Endodermal cell (in vitro differentiated cells): ENCODE measurements around the gene RAE1. TPM values are rescaled to one million over a fixed set of nuclear protein-coding genes. Genes with fewer than 3 reads are reported as not detected.

Experiments
- DNase-seq: peaks from one replicate; pipeline ENCODE4 v3.0.0-alpha.2; 2017
- H3K27ac ChIP-seq: 2 replicates; pipeline ENCODE4 v1.5.1; 2013; ENCODE audit warnings: mild to moderate bottlenecking, low read depth, low read length, moderate library complexity
- H3K27me3 ChIP-seq: 2 replicates; pipeline ENCODE4 v1.6.1; 2013; ENCODE audit warnings: mild to moderate bottlenecking, low read length, moderate library complexity; ENCODE audit not compliant: insufficient read depth, control insufficient read depth, poor library complexity, severe bottlenecking
- H3K36me3 ChIP-seq: 2 replicates; pipeline ENCODE4 v1.7.0; 2013; ENCODE audit warnings: mild to moderate bottlenecking, low read length, moderate library complexity; ENCODE audit not compliant: control insufficient read depth, insufficient read depth
- H3K4me1 ChIP-seq: one replicate; pipeline ENCODE4 v1.7.0; 2013; ENCODE audit warnings: low read length; ENCODE audit not compliant: control insufficient read depth, insufficient read depth
- H3K4me3 ChIP-seq: 2 replicates; pipeline ENCODE4 v1.5.1; 2013; ENCODE audit warnings: mild to moderate bottlenecking, low read length, moderate library complexity
- H3K9ac ChIP-seq: 2 replicates; pipeline ENCODE4 v1.6.1; 2013; ENCODE audit warnings: mild to moderate bottlenecking, low read length, moderate library complexity; ENCODE audit not compliant: poor library complexity, severe bottlenecking; ENCODE audit errors: extremely low read depth
- H3K9me3 ChIP-seq: 2 replicates; pipeline ENCODE4 v1.6.1; 2013; ENCODE audit warnings: mild to moderate bottlenecking, low read length, moderate library complexity; ENCODE audit not compliant: control insufficient read depth
- H3K27ac Mint-ChIP-seq: 2 replicates; pipeline ENCODE4 v1.8.0; 2020; ENCODE audit warnings: mixed read lengths
- H3K27me3 Mint-ChIP-seq: 2 replicates; pipeline ENCODE4 v1.8.0; 2021; ENCODE audit warnings: mild to moderate bottlenecking, mixed read lengths; ENCODE audit not compliant: insufficient read depth
- H3K36me3 Mint-ChIP-seq: 2 replicates; pipeline ENCODE4 v1.8.0; 2020; ENCODE audit warnings: low read depth, mixed read lengths
- H3K4me1 Mint-ChIP-seq: 2 replicates; pipeline ENCODE4 v1.8.0; 2020; ENCODE audit warnings: mixed read lengths
- H3K4me3 Mint-ChIP-seq: 2 replicates; pipeline ENCODE4 v1.8.0; 2020; ENCODE audit warnings: mild to moderate bottlenecking, moderate library complexity, mixed read lengths
- H3K9me3 Mint-ChIP-seq: 2 replicates; pipeline ENCODE4 v1.8.0; 2020; ENCODE audit warnings: mild to moderate bottlenecking, mixed read lengths
- WGBS, 2 experiments: methylation state at CpG; one replicate each; pipeline versions ENCODE4 v1.1.5 to v1.1.7; 2013; ENCODE audit warnings: missing lambda C conversion rate in 2 of 2, mixed read lengths in 1 of 2; ENCODE audit not compliant: insufficient coverage in 1 of 2, insufficient read length in 1 of 2; 5-methylcytosine and 5-hydroxymethylcytosine counted together
- total RNA-seq, 2 donors: library from RNA; stranded (reverse); fragmentation: NEBNext Ultra II Directional in 1 of 2; extraction: Animal tissue kit (Norgen Biotek cat#: 25700) in 1 of 2; gene quantifications; 2 replicates in 1 of 2; 3 replicates in 1 of 2; pipeline ENCODE4 v1.2.1, GENCODE V29; 2021
- TF ChIP-seq, protein P1 (sequence below): fragments of 200-600 bp; sonication (generic); conservative IDR thresholded peaks from 2 replicates; pipeline ENCODE4 v1.5.0; 2021; ENCODE audit warnings: antibody characterized with exemption, mild to moderate bottlenecking

The RAE1 gene
- total RNA-seq, 2 donors from 2014 or later: 41.2 to 43.8 TPM

DNA sequence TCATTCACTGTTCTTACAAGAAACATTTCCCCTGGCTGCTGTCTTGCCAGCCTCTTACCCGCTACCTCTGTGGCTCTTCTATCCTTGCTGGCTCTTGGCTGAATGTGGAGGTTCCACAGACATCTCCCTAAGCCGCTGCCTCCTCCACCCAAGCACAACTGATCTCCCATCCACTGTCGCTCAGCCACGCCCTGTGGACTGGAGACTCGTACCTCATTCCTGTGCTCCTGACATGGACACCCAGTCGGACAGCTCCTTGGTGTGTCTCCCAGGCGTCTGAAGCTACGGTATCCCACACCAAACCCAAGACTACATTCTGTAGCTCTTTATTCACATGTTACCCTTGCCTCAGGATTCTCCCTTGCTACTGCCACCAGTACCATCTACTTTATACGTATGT lies 19.3 kb downstream of the RAE1 start:
- Mint-ChIP-seq H3K9me3 (no peaks in the 10 kb centered on the region), H3K36me3 (peaks cover 82% of the 10 kb centered on the region), H3K27me3 (no peaks in the 10 kb centered on the region), H3K4me3 (no peak overlapping the region), H3K4me1 (no peaks in the 10 kb centered on the region), H3K27ac (no peak overlapping the region)
- H3K27me3 ChIP-seq: no peaks in the 10 kb centered on the region
- no peak overlapping the region for H3K27ac ChIP-seq
- peaks cover 96% of the 10 kb centered on the region for H3K36me3 ChIP-seq
- 93 to 95% methylated on average over 8 to 9 of the region's 9 CpGs for WGBS, 2 experiments
- H3K4me1 ChIP-seq: no peaks in the 10 kb centered on the region
- TF ChIP-seq, protein P1, sequence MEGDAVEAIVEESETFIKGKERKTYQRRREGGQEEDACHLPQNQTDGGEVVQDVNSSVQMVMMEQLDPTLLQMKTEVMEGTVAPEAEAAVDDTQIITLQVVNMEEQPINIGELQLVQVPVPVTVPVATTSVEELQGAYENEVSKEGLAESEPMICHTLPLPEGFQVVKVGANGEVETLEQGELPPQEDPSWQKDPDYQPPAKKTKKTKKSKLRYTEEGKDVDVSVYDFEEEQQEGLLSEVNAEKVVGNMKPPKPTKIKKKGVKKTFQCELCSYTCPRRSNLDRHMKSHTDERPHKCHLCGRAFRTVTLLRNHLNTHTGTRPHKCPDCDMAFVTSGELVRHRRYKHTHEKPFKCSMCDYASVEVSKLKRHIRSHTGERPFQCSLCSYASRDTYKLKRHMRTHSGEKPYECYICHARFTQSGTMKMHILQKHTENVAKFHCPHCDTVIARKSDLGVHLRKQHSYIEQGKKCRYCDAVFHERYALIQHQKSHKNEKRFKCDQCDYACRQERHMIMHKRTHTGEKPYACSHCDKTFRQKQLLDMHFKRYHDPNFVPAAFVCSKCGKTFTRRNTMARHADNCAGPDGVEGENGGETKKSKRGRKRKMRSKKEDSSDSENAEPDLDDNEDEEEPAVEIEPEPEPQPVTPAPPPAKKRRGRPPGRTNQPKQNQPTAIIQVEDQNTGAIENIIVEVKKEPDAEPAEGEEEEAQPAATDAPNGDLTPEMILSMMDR: no peak
- DNase-seq: no peak
- no peaks in the 10 kb centered on the region for H3K9me3 ChIP-seq
- no peak overlapping the region for H3K4me3 ChIP-seq
- H3K9ac ChIP-seq: no peak overlapping the region

DNA sequence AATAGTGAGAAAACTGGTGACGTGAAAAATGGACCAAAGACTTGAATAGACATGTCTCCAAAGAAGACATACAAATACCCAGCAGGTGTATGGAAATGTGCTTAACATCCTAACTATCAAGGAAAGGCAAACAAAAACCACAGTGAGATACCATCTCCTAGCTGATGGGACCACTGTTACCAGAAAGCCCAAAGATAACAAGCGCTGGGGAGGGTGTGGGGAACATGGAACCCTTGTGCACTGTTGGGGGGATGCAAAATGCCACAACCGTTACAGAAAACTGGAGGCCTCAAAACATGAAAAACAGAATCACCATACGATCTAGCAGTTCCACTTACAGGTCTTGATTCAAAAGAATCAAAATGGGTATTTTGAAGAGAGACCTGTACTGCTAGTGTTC lies 20.3 kb downstream of the RAE1 start:
- Mint-ChIP-seq H3K9me3 (no peaks in the 10 kb centered on the region), H3K4me1 (no peaks in the 10 kb centered on the region), H3K4me3 (no peak overlapping the region), H3K36me3 (peaks cover 82% of the 10 kb centered on the region), H3K27ac (no peak overlapping the region), H3K27me3 (no peaks in the 10 kb centered on the region)
- TF ChIP-seq, protein P1: no peak
- 93 to 95% methylated on average over 4 of the region's 4 CpGs for WGBS, 2 experiments
- Histone ChIP-seq H3K36me3 (peaks cover 90% of the 10 kb centered on the region), H3K4me3 (no peak overlapping the region), H3K9me3 (no peaks in the 10 kb centered on the region), H3K27ac (no peak overlapping the region), H3K4me1 (no peaks in the 10 kb centered on the region), H3K27me3 (no peaks in the 10 kb centered on the region), H3K9ac (no peak overlapping the region)
- no peak for DNase-seq

GRCh38 chr20:57372157-57372556 lies 21.1 kb downstream of the RAE1 start:
- peaks cover 83% of the 10 kb centered on the region for H3K36me3 Mint-ChIP-seq

More at GRCh38 chr20:57372157-57372556, 21.1 kb downstream of the RAE1 start:
- Histone ChIP-seq H3K27ac (no peak overlapping the region), H3K36me3 (peaks cover 91% of the 10 kb centered on the region), H3K9ac (no peak overlapping the region), H3K4me1 (no peaks in the 10 kb centered on the region), H3K27me3 (no peaks in the 10 kb centered on the region), H3K4me3 (no peak overlapping the region), H3K9me3 (no peaks in the 10 kb centered on the region)
- Mint-ChIP-seq H3K9me3 (no peaks in the 10 kb centered on the region), H3K4me3 (no peak overlapping the region), H3K27ac (no peak overlapping the region), H3K27me3 (no peaks in the 10 kb centered on the region), H3K4me1 (no peaks in the 10 kb centered on the region)
- DNase-seq: no peak
- 92 to 95% methylated on average over 7 to 9 of the region's 9 CpGs for WGBS, 2 experiments
- TF ChIP-seq, protein P1: no peak
